Immature natural killer cell (primary cell): Measurements from ENCODE around the gene KCNH2. TPM values are rescaled to one million over a fixed set of nuclear protein-coding genes. Genes with fewer than 3 reads are reported as not detected.

ENCODE experiments used
- DNase-seq, 3 donors: peaks; one replicate each; pipeline ENCODE4 v3.0.0; 2022; ENCODE audit warnings: mixed read lengths in 1 of 3
- H3K27ac Mint-ChIP-seq, 6 donors: one replicate each; pipeline ENCODE4 v1.8.0; 2020; ENCODE audit warnings: mixed read lengths in 6 of 6, mild to moderate bottlenecking in 5 of 6, inconsistent platforms in 4 of 6, moderate library complexity in 3 of 6
- H3K27me3 Mint-ChIP-seq, 3 donors: one replicate each; pipeline ENCODE4 v1.8.0; 2020 to 2021; ENCODE audit warnings: low read depth in 3 of 3, mild to moderate bottlenecking in 3 of 3, mixed read lengths in 3 of 3, moderate library complexity in 3 of 3, inconsistent platforms in 1 of 3
- H3K36me3 Mint-ChIP-seq, 3 donors: one replicate each; pipeline ENCODE4 v1.8.0; 2020; ENCODE audit warnings: mixed read lengths in 3 of 3, inconsistent platforms in 2 of 3, mild to moderate bottlenecking in 2 of 3
- H3K4me1 Mint-ChIP-seq, 2 donors: one replicate each; pipeline ENCODE4 v1.8.0; 2020; ENCODE audit warnings: inconsistent platforms in 2 of 2, mild to moderate bottlenecking in 2 of 2, mixed read lengths in 2 of 2, moderate library complexity in 1 of 2
- H3K4me3 Mint-ChIP-seq, 5 donors: one replicate each; pipeline ENCODE4 v1.8.0; 2020; ENCODE audit warnings: mild to moderate bottlenecking in 5 of 5, mixed read lengths in 5 of 5, inconsistent platforms in 3 of 5, moderate library complexity in 3 of 5
- H3K9me3 Mint-ChIP-seq, 6 donors: one replicate each; pipeline ENCODE4 v1.8.0; 2020; ENCODE audit warnings: mild to moderate bottlenecking in 6 of 6, mixed read lengths in 6 of 6, inconsistent platforms in 4 of 6, moderate library complexity in 3 of 6
- polyA plus RNA-seq, 3 donors: library from polyadenylated mRNA; unstranded; fragments of 300-500 nt; fragmentation: Illumina TruSeq; gene quantifications; one replicate each; pipeline ENCODE4 v1.2.3, GENCODE V29; 2021

The KCNH2 gene
- polyA plus RNA-seq, 3 donors from 2014 or later: not detected

DNA sequence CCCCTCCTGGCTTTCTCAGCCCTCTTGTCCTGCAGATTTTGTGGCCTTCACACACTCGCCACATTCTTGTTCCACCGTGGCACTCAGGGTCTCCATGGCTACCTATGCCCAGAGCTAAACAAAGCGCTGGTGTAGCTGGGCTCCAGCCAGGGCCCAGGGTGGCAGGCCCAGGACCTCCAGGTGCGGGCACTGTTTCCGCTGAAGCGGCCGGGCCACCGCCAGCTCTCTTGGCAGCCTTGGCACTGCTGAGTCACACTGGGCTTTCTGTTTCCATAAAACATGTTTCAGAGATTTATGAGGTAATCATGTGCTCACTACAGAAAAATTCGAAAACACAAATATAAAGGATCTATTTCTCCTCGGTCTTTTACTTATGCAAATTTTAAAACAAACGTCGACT, 74.5 kb downstream of the KCNH2 start:
- H3K9me3 Mint-ChIP-seq: peaks cover 0 to 1% (median 0%) of the 10 kb centered on the region in 6 donors
- H3K4me3 Mint-ChIP-seq: no peak overlapping the region
- no peaks in the 10 kb centered on the region for H3K36me3 Mint-ChIP-seq
- H3K27me3 Mint-ChIP-seq: peaks cover 13 to 41% (median 16%) of the 10 kb centered on the region in 3 donors
- H3K4me1 Mint-ChIP-seq: peaks cover 0 to 2% of the 10 kb centered on the region in 2 donors
- H3K27ac Mint-ChIP-seq: no peak overlapping the region
- no peak for DNase-seq

DNA sequence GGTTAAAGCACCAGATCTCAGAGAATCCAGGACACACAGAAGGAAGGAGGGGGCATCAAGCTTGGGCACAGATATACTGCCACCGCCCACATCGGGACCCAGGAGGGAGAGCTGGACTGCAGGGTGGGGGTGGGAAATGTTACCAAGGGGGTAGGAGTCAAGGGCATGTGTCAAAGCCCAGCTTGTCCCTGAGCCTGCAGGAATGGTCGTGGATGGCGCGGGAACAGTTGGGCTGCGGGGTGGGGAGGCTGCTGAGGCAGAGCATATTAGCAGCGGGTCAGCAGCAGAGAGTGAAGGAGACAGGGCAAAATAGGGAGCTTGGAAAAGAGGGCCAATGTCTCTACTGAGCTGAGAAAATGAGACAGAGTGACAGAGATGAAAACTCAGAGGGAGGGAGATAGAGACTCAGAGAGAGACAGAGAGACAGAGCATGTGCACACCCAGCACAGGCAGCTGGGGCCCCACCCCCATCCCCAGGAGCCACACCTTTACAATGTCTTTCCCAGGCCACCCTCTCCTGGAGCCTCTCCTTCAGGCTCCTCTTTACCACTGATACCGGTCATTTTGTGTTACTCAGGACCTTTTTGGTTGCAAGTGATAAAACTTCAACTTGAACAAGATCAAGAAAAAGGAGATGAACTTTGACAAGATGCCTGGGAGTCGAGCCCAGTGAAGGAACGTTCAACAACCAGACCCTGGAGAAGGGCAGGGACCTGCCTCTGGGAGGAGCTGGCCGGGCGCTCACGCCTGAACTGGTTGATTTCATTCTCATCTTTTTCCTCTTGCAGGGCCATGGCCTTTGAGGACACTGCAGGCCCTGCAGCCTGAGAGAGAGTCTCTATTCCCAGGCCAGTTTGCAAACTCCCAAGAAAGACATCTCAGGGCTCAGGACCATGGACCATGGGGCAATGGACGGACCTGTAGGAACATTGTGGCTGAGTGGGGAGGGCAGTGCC, 75.8 kb downstream of the KCNH2 start:
- peaks cover 16 to 43% (median 18%) of the 10 kb centered on the region in 3 donors for H3K27me3 Mint-ChIP-seq

DNA sequence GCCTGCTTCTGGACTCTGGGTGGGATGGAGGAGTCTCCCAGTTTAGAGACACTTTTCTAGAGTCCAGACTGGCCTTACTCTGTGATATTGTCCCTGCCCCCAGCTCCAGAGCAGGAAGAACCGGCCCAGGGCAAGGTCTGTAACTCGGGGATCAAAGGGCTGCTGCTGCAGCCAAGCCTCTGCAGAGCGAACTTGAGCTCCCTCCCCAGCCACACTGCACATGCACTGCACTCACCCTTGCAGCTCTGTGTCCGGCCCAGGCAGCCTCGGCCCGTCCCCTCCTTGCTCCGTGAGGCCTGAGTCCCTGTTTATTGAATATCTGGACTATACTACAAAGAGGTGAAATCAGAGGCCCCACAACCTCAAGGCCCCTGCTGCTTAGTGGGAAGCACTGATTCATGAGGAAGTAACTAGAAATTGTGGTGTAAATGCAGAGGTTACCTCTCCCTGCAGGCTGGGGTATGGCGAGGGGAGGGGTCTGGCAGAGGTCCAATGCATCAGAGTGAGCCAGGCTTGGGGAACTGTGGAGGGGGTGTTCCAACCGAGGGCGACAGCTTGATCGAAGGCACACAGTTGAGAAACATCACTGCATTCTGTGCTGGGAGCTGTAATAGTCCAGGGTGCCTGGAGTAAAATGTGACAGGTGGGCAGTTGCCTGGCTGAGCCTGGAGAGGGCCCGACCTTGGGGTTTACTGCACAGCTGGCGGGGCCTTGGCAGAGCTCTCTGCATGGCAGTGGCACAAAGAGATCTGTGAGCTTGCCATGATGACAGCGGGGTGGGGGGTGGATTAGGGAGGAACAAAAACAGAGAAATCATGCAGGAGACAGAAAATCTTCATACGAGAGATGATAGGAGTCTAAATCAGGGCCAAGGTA, 76.7 kb downstream of the KCNH2 start:
- H3K36me3 Mint-ChIP-seq: no peaks in the 10 kb centered on the region
- H3K9me3 Mint-ChIP-seq: no peaks in the 10 kb centered on the region
- H3K27me3 Mint-ChIP-seq: peaks cover 17 to 40% (median 17%) of the 10 kb centered on the region in 3 donors
- no peak overlapping the region for H3K4me3 Mint-ChIP-seq
- H3K4me1 Mint-ChIP-seq: peaks cover 4 to 7% of the 10 kb centered on the region in 2 donors
- H3K27ac Mint-ChIP-seq: no peak overlapping the region
- no peak for DNase-seq

More for the DNA sequence above, 75.8 kb downstream of the KCNH2 start:
- Mint-ChIP-seq H3K27ac (no peak overlapping the region), H3K36me3 (no peaks in the 10 kb centered on the region), H3K4me3 (no peak overlapping the region), H3K4me1 (peaks cover 4 to 7% of the 10 kb centered on the region in 2 donors), H3K9me3 (peaks cover 0 to 1% (median 0%) of the 10 kb centered on the region in 6 donors)
- DNase-seq: no peak

DNA sequence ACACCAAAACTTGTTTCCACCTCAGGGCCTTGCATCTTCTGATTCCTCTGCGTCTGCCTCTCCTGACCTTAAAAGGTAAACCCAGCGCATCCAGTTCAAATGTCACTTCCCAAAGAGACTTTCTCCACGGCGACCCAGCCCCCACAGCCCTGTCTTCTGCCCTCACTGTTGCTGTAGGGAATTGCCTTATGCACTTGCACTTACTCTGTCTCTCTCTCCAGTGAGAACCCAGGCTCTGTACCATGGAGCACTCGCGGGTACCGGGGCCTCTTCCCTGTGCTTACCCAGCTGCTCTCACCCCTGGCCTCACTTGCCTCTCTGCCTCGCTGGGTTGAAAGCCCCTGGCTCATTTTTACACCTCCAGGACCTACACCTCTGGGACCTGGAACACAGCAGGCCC, 77.4 kb downstream of the KCNH2 start:
- no peaks in the 10 kb centered on the region for H3K9me3 Mint-ChIP-seq
- H3K4me3 Mint-ChIP-seq: no peak overlapping the region
- H3K36me3 Mint-ChIP-seq: no peaks in the 10 kb centered on the region
- H3K4me1 Mint-ChIP-seq: peaks cover 4 to 7% of the 10 kb centered on the region in 2 donors
- H3K27me3 Mint-ChIP-seq: peaks cover 17 to 35% (median 17%) of the 10 kb centered on the region in 3 donors
- no peak for DNase-seq
- no peak overlapping the region for H3K27ac Mint-ChIP-seq

DNA sequence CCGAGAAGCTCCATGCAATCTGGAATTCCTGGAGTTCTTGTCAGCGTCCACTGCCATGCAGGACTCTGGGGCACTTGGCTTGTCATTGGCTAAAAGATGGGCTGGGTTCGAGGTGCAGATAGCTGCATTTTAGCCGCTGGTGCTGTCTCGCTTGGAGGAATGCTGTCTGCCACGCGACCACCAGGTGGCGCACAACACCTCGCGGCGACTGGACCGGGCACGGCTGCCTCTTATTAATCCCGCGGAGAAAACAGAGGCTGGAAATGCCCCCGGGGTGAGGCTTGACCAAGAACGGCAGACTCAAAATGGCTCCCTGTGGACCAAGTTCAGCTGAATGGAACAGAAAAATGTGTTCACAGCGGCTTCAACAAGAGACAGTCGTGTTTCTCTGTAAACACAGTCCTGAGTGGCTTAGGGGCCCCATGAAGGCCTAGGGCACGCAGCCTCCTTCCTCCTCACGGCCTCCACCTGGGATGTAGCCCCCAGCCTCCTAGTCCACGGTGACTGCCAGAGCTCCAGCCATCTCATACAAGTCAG, 79.6 kb downstream of the KCNH2 start:
- Mint-ChIP-seq H3K36me3 (no peaks in the 10 kb centered on the region), H3K27me3 (peaks cover 16 to 21% (median 17%) of the 10 kb centered on the region in 3 donors), H3K4me1 (peaks cover 4 to 7% of the 10 kb centered on the region in 2 donors), H3K27ac (no peak overlapping the region), H3K4me3 (no peak overlapping the region), H3K9me3 (no peaks in the 10 kb centered on the region)
- DNase-seq: peak; percentile 61 to 67 (median 66)

DNA sequence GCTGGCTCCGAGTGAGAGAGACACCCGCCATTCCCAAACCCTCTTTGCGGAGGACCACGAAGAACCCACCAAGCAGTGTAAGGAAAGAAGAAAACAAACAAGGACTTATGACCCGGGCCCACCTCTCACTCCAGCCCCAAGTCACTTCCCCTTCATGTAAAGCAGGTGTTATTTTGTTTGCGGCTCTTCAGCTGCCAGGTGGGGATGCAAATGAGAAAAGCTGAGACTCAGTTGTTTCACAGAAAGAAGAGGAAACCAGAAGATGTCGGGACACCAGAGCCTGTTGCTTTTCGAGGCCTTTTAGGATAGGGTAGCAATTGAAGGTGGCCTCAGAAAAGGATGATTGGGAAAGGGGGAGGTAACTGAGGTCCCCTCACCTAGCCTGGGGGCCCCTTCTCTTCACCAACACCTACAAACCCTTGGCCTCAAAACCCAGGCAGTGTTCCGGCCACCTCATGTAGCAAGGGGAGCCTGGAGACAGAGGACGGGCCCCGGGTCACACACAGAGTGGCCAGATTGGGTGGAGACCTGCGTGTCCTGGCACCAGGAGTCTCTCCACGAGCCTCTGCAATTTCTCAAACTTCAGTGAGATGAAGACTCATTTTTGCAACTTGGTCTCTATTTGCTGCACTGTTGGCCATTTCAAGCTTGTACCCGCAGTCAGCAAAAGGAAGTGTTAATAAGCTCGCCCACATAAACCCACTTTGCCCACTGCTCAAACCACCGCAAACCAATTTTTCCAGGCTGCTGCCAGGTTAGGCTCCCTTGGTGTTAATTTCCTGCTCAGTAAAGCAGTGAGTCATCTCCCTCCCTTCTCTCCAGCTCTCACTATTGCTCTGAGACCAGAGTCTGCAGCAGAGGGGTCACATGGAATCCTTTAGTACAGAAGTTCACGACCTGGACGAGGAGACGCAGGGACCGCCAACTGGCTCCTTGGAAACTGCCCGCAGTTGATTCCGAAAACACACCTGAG, 80.3 kb downstream of the KCNH2 start:
- peaks cover 13 to 21% (median 19%) of the 10 kb centered on the region in 3 donors for H3K27me3 Mint-ChIP-seq
- peaks cover 0 to 2% (median 0%) of the 10 kb centered on the region in 6 donors for H3K9me3 Mint-ChIP-seq
- DNase-seq: no peak
- no peak overlapping the region for H3K27ac Mint-ChIP-seq
- peaks cover 4 to 7% of the 10 kb centered on the region in 2 donors for H3K4me1 Mint-ChIP-seq
- H3K4me3 Mint-ChIP-seq: no peak overlapping the region
- H3K36me3 Mint-ChIP-seq: no peaks in the 10 kb centered on the region

DNA sequence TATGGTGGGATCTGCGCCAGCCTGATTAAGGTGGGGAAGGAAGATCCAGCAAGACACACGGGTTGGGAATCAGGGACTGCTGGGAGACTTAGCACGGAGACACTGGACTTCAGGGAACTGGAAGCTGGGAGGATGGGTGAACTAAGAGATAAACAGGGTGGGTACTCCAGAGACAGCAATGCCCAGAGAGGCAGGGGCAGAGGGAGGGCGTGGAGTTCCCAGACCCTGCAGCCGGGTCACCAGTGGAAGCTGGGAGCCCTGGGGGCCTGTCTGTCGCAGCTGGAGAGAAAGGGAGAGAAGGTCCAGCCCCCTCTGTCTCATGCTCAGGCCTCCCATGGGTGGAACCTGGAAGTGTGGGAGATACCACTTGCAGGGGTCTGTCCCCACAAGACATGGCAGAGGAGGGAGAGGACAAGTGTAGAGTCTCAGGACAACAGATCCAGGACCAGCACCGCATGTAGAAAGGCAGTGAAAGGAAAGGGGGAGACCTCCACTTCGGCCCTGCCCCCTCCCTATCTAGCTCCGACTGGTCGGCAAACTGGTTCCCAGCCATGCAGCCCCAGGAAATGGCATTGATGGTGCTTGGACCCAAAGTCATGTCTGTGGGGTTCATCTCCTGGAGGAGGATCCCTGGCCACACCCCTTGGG, 81.4 kb downstream of the KCNH2 start:
- H3K27me3 Mint-ChIP-seq: peaks cover 13 to 20% (median 19%) of the 10 kb centered on the region in 3 donors
- no peak overlapping the region for H3K27ac Mint-ChIP-seq
- H3K9me3 Mint-ChIP-seq: peaks cover 0 to 2% (median 0%) of the 10 kb centered on the region in 6 donors
- peaks cover 4 to 7% of the 10 kb centered on the region in 2 donors for H3K4me1 Mint-ChIP-seq
- no peaks in the 10 kb centered on the region for H3K36me3 Mint-ChIP-seq
- H3K4me3 Mint-ChIP-seq: no peak overlapping the region
- DNase-seq: no peak

DNA sequence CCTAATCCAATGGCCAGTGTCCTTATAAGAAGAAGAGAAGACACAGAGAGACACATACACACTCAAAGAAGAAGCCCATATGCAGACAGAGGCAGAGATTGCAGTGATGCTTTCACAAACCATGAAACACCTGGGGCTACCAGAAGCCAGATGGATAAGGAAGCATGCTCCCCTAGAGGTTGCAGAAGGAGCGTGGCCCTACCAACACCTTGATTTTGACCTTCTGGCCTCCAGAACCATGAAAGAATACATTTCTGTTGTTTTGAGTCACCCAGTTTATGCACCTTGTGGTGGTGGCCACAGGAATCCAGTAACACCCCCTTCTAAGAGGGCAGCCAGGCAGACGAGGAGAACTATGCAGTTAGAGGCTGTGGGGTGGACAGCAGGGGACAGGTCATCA, 82.3 kb downstream of the KCNH2 start:
- H3K27ac Mint-ChIP-seq: no peak overlapping the region
- peaks cover 0 to 2% (median 0%) of the 10 kb centered on the region in 6 donors for H3K9me3 Mint-ChIP-seq
- peaks cover 11 to 21% (median 14%) of the 10 kb centered on the region in 3 donors for H3K27me3 Mint-ChIP-seq
- peaks cover 4 to 7% of the 10 kb centered on the region in 2 donors for H3K4me1 Mint-ChIP-seq
- no peak overlapping the region for H3K4me3 Mint-ChIP-seq
- H3K36me3 Mint-ChIP-seq: no peaks in the 10 kb centered on the region
- no peak for DNase-seq

Other genes with a start within 250 kb of the KCNH2 start
- gene GIMAP5, start 240.9 kb downstream of the KCNH2 start, polyA plus RNA-seq: 100 to 1,000 TPM; 123 to 291 (median 123) TPM
- under 1 TPM in 1 of 3 donors, not detected in 2; 0.87 TPM for gene TMEM176B, start 178.0 kb downstream of the KCNH2 start, polyA plus RNA-seq
- gene TMEM176A, start 177.6 kb downstream of the KCNH2 start, polyA plus RNA-seq: under 1 TPM in 1 of 3 donors, not detected in 2; 0.97 TPM
- gene AOC1, start 125.8 kb downstream of the KCNH2 start, polyA plus RNA-seq: not detected
- gene NOS3, start 12.7 kb upstream of the KCNH2 start, polyA plus RNA-seq: 1 to 10 TPM in 2 of 3 donors, under 1 TPM in 1; 0.21 to 4.9 (median 2.4) TPM
- gene ATG9B, start 46.2 kb upstream of the KCNH2 start, polyA plus RNA-seq: 1 to 10 TPM in 2 of 3 donors, not detected in 1; 1.9 to 5.7 TPM
- 10 to 100 TPM; 17.6 to 26.5 (median 23.3) TPM for gene ABCB8, start 50.1 kb upstream of the KCNH2 start, polyA plus RNA-seq
- gene ASIC3, start 70.2 kb upstream of the KCNH2 start, polyA plus RNA-seq: not detected
- gene CDK5, start 79.6 kb upstream of the KCNH2 start, polyA plus RNA-seq: 10 to 100 TPM; 15.6 to 18.9 (median 17.9) TPM
- gene SLC4A2, start 81.3 kb upstream of the KCNH2 start, polyA plus RNA-seq: 10 to 100 TPM in 2 of 3 donors, 1 to 10 TPM in 1; 6.7 to 19.8 (median 10.9) TPM
- 10 to 100 TPM; 49.0 to 57.6 (median 51.2) TPM for gene FASTK, start 102.5 kb upstream of the KCNH2 start, polyA plus RNA-seq
- 10 to 100 TPM; 47.5 to 57.5 (median 49.6) TPM for gene TMUB1, start 105.2 kb upstream of the KCNH2 start, polyA plus RNA-seq
- 1 to 10 TPM; 2.8 to 6.3 (median 4.3) TPM for gene AGAP3, start 108.2 kb upstream of the KCNH2 start, polyA plus RNA-seq
- not detected for gene GBX1, start 189.4 kb upstream of the KCNH2 start, polyA plus RNA-seq
- not detected for gene ASB10, start 208.9 kb upstream of the KCNH2 start, polyA plus RNA-seq
- gene H2BK1, start 232.2 kb upstream of the KCNH2 start, polyA plus RNA-seq: not detected
- 10 to 100 TPM; 24.2 to 35.4 (median 31.7) TPM for gene ABCF2, start 248.9 kb upstream of the KCNH2 start, polyA plus RNA-seq